DMS153 (cell line): Measurements from ENCODE around the gene IQCE.

Experiments
- DNase-seq: peaks from one replicate; lab custom pipeline; 2025; lab: John Stamatoyannopoulos, UW

Gene IQCE, protein sequence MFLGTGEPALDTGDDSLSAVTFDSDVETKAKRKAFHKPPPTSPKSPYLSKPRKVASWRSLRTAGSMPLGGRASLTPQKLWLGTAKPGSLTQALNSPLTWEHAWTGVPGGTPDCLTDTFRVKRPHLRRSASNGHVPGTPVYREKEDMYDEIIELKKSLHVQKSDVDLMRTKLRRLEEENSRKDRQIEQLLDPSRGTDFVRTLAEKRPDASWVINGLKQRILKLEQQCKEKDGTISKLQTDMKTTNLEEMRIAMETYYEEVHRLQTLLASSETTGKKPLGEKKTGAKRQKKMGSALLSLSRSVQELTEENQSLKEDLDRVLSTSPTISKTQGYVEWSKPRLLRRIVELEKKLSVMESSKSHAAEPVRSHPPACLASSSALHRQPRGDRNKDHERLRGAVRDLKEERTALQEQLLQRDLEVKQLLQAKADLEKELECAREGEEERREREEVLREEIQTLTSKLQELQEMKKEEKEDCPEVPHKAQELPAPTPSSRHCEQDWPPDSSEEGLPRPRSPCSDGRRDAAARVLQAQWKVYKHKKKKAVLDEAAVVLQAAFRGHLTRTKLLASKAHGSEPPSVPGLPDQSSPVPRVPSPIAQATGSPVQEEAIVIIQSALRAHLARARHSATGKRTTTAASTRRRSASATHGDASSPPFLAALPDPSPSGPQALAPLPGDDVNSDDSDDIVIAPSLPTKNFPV

DNA sequence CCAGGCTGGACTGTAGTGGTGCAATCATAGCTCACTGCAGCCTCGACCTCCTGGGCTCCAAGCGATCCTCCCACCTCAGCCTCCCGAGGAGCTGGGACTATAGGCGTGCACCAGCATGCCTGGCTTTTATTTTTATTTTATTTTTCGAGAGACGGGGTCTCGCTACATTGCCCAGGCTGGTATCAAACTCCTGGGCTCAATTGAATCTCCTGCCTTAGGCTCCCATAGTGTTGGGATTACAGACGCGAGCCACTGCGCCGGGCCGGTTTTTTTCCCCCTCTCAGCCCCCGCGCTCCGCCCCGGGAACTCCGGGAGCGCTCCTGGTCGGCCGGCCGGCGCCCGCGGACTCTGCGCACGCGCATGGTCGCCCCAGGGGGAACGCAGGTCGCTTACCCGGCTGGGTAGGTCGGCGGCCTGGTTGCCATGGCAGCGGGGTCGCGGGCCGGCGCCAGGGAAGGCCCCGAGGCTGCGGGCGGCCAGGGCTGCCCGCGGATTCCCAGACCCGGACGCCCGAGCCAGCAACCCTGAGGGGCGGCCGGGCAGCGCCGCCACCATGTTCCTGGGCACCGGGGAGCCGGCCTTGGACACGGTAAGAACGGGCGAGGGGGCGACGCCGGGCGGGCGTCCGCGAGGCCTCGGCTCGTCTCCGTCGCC lies at the start of gene IQCE:
Gene IQCE, plus strand, starts transcription at position 351 of the 654 bp plus-strand sequence. Its CDS starts 203 bp downstream, at position 554.
- peak; percentile 90 for DNase-seq

DNA sequence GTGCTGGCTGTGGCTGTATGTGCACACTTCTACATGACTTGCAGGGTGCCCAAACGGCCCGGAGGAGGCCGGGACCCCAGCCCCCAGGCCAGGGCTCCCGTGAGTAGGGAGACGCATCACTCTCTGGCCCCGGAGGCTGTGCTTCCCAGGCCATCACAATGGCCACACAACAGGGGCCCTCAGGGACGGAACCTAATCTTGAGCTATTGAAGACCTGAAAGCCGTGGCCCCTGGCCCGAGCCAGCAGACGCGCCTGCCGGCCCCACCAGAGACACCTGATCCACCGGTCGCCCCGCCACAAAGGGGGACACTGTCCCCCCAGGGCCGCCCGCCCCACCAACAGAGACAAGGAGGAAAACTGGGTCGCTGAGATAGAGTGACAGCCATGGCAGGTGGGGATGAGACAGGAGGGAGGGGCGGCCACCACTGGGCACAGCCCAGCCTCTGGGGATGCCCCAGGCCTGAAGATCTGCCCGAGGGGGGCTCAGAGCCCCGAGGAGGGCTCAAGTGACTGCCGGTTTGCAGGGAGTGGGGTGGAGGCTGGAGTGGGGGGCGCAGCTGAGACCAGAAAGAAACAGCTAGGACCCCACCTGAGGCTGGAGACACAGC lies 49.4 kb upstream of the IQCE start:
- DNase-seq = no peak

DNA sequence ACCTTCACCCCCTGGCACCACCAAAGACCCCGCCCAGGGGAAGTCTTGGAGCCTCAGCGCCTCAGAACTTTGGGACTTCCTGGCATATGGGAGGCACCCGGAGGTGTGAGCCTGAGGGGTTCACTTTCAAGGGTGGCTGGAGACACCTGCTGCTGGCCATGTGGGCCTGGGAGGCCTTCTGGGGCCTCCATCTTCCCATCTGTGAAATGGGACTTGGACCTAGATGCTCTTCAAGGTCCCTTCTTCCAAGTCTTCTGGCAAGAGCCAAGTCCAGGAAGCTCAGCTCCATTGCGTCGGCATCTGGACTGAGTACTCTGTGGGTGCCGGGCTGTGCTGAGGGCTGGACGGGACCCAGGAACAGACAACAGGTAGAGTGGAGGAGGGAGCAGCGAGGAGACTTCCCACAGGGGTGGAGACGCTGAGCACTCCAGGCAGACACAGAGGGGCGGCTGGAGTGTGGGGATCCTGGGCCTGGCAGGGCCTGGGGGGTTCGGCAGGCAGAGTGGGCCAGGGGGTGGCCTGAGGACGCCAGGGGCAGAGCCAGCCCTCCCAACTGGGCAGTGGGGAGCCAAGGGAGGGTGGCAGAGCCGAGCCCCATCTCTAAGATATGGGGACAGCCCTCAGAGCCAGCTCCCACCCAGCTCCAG lies 48.5 kb upstream of the IQCE start:
- no peak for DNase-seq

DNA sequence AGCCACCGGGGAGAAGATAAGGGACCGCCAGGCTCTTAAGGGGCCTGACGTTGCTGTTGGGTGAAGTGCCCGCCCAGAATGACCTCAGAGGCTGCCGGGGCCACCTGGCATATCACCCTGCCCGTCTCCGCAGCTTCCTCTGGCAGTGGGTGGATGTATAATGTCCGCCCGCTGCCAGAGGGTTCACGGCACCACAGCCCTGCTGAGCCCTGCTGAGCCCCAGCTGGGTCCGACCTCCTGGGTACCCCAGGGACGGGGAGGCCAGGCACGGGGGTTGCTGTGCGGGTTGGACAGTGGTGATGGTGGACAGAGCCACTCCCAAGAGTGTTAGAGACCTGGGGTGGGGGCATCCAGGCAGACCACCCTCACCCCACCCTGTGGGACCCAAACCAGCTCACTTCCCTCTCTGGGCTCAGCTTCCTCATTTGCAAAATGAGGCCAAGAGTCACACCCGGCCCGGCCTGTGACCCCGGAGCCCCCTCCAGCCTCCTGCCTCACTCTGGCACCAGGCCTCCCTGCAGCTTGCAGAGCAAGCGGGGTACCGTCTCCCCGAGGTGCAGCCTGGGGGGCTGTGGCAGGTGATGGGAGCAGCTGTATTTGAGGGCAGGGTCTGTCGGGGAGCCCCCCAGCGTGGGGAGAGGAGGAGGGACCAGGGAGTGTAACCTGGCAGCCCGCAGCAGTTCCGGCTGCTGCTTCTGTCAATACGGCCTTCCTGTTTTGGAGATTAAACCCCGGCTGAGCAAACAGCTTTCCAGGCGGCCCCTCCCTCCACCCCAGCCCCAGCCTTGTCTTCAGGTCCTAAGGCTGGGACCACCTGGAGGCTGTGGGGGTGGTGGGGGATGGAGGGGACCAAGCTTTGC lies 47.6 kb upstream of the IQCE start:
- DNase-seq = peak; percentile 81

DNA sequence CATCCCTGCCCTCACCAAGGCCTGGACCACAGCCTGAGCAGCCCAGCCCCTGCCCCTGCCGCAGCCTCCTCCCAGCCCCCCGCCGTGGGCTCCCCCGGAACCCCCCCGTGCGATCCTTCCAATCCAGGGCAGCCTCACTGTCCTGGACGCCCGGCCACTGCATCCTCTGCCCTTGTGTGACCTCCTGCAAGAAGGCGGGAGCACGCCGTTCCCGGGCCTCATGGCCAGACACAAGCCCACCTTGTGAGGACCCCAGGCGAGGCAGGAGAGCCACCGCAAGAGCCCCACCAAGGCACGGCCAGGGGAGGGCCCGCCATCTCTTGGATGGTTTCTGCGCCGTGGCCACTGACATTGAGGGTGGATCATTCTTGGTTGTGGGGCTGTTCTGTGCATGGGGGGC lies 47.0 kb upstream of the IQCE start:
- no peak for DNase-seq

DNA sequence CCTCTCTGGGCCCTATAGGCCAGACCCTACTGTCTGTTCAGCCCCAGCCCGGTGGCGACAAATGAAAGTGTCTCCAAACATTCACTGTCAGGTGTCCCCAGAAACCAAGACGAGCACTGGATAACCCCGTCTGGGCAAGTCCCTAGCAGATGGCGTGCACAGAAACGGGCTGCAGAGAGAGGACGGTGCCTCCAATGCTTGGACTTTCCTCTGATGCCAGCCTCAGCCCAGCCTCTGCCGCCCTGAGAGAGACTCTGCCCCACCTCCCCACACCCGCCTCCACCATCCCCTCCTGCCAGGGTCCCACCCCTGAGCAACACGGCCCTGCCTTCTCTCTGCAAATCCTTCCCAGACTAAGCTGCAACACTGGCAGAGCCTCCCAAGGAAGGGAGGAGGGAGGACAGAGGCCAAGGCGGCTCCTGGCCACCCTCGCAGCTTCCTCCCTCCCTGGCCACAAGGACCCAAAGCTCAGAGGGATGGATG lies 46.6 kb upstream of the IQCE start:
- peak; percentile 55 for DNase-seq

DNA sequence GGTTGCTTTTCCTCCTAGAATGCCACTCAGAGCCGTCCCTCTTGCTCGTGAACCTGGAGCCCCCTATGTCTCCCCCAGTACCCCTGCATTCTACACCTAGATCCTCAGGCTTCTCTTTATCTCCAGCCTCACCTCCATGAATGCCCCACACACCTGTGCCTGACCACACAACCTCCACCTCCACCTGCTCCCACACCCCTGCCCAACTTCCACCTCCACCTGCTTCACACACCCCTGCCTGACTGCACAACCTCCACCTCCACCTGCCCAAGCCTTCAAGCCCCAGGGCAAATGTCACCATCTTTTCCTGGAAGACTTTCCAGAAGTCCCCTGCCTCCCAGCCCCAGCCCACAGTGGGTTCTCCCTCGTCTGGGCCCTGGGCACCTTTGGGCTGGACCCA lies 46.1 kb upstream of the IQCE start:
- DNase-seq = peak; percentile 46

DNA sequence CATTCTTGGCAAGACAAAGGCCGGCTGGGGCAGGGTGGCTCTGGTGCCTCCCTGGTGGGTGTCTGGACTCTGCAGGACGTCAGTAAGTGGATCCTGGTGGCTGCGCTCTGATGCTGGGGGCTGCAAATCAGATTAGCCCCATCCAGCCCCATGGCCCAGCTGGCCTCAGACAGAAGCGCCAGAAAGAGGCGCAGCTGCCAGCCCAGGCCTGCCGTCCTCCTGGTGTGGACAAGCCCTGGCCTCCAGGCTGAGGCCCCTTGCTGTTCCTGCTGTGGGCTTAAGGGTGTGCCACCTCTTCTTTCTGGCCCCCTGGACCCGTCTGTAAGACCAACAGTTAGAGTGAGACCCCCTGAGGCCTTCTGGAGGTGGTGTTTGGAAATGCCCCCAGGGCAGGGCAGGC lies 45.1 kb upstream of the IQCE start:
- DNase-seq = no peak

DNA sequence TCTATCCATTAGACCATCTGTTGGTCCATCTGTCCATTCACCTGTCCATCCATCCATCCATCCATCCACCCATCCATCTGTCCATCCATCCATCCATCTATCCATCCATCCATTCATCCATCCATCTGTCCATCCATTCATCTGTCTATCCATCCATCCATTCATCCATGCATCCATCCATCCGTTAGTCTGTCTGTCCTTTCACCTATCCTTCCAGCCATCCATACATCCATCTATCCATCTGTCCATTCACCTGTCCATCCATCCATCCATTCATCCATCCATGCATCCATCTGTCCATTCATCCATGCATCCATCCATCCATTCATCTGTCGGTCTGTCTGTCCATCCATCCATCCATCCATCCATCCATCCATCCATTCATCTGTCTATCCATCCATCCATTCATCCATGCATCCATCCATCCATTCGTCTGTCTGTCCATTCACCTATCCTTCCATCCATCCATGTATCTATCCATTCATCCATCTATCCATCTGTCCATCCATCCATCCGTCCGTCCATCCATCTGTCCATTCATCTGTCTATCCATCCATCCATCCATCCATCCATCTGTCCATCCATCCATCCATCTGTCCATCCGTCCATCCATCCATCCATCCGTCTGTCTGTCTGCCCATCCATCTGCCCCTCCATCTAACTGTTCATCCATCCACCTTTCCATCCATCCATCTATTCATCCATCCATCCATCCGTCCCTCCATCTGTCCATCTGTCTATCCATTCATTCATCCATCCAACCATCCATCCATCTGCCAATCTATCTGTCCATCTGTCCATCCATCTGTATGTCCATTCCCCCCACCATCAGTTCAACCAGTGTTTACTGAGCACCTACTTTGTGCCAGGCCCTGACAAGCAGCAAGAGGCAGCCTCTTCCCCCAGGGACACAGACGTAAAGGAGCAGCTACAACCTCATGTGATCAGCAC lies 44.0 kb upstream of the IQCE start:
- DNase-seq = no peak

DNA sequence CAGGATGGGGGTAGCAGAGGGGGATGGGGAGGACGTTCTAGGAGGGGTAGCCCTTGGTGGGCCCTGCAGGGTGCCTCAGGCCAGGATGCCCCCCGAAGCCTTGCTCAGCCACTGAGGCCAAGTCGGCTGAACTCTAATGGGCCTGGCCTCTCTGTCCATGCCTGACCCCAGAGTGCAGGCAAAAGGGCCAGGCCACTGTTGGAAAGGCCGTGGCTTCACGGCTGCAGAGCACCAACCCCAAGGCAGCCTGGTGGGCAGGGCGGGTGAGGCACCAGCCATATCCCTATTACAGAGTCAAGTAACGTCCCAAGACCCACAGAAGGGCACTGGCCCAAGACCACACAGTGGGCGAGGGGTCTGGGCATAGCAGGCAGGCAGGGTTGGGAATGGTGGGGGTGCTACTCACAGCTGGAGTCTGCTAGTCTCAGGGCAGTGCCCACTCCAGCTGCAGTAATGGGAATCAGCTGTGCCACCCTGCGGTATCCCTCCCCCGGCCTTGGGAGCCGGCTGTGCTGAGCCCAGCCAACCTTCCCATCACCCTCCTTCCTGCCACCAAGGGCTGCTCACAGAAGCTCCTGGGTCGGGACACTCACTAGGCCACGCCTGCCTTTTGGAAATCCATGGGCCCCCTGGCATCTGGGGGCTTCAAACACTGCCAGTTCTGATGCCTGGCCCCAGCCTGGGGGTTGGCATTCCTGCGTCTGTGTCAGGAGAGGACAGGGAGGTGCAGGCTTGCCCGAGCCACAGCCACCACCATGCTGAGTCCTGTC lies 43.2 kb upstream of the IQCE start:
- no peak for DNase-seq

DNA sequence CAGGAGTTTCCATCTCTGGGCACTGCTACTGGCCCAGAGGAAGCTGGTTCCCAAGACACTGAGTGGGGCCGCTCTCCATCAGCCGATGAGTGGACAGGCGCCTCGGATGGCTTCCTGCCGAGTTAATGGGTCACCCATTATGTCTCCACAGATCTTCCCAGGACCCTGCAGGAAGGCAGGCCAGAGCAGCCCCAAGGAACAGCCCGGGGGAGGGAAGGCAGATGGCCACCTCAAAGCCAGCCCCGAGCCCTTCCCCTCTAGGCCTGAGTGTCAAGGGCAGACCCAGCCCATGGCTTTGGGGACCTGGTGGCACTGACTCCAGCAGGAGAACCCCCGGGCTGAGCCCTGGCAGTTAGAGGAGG lies 42.6 kb upstream of the IQCE start:
- DNase-seq = no peak

DNA sequence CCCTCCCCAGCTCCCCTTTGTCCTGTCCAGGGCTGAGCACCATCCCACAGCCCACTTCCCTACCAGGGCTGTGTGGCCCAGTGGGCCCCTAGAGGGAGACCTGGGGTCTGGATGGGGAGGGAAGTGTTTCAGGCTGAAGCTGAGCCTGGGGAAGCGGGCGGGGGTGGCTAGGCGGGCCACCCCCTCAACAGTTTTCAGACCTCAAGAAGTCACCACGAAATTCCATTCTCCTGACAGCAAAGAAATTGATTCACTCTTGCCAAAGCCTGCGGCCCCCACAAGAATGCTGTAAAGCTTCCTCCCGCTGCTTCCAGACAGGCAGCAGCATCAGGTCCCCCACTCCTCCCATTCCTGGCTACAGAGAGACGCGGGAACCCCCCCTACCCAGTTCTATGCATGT lies 41.8 kb upstream of the IQCE start:
- DNase-seq = no peak

DNA sequence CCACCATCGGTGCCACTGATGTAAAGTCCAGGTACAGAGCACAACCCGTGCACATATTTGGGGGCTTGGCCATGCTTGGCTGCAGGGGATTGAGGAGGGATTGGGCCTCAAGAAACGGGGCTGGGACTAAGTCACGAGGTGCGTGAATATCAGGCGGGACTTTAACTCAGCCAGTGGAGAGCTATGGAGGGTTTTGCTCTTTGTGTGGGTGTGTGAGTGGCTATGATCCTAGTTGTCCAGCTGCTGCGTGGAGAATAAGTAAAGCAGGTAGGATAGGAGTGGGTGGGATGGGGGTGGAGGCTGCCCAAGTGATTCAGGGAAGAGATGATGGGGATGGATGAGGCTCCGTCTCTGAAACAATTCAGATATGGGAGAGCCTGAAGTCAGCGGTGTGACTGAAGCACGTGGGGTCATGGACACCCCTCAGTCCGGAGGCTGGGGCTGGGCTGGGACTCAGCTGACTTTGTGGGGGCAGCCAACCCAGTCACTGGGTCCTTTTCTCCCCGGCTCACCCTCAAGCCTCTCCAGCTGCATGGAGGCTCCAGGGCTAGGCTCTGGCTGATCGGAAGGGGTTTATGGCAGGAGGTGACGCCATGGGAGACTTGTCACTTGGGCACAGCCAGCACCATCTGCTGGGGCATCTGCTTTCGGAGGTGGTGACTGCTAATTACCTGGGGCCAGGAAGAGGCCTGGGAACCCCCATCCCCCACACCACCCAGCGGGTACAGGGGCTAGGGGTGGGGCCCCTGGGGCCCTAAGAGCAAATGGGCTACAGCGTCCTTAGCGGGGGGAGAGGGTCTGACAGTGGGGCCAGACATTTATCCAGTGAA lies 40.9 kb upstream of the IQCE start:
- peak; percentile 82 for DNase-seq

DNA sequence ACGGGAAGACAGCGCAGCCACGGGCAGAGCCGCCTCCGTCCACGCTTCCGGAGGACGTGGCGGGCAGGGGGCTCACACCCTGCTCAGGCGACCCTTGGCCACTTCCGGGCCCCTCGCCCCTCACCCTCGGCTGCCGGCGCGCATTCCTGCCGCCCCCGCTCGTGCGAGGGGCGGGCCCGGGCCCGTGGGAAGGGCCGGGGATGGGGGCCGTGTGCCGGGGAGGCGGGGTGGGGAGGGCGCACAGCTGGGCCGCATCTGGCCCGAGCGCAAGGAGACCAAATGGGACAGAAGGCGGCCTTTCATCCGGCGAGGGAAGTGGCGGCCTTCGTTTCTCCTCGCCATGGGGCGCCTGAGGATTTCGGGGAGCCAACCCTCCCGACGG lies 40.1 kb upstream of the IQCE start:
- DNase-seq = no peak

DNA sequence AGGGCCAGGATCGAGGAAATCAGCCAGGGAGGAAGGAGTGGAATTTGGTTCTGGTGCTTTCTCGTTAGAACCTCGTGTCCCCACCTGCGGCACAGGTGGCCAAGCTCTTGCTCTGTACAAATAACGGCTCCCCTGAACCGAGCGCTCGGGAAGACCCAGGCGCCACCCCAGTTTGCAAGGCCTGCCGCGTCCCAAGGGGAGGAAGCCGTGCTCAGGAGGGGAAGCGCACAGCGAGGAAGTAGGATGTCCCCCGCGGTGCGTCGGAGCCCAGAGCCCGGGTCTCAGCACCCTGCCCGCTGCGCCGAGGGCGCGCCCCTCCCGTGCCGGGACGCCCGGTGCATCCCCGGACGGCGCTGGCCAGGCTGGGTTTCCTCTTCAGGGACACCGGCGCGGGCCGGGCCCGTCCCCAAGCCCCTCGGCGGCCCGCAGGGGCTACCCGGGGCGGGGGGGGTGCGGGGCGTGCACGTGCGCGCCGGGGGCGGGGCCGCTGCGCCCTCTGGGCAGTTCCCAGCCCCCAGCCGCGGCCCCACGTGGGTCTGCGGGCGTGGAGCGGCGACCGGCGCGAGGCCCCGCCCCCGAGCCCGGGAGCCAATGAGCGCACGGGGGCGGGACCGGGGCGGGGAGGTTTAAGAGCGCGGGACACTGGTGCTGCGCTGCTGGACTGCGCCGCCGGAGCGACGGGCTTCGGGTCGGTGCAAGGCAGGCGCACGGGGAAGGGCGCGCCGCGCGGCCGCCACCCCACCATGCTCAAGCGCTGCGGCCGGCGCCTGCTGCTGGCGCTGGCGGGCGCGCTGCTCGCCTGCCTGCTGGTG lies 39.5 kb upstream of the IQCE start, which contains the start of gene LFNG:
Gene LFNG, plus strand, starts transcription at position 656 of the 812 bp plus-strand sequence. Its CDS starts 88 bp downstream, at position 744.
- DNase-seq = peak; percentile 90

DNA sequence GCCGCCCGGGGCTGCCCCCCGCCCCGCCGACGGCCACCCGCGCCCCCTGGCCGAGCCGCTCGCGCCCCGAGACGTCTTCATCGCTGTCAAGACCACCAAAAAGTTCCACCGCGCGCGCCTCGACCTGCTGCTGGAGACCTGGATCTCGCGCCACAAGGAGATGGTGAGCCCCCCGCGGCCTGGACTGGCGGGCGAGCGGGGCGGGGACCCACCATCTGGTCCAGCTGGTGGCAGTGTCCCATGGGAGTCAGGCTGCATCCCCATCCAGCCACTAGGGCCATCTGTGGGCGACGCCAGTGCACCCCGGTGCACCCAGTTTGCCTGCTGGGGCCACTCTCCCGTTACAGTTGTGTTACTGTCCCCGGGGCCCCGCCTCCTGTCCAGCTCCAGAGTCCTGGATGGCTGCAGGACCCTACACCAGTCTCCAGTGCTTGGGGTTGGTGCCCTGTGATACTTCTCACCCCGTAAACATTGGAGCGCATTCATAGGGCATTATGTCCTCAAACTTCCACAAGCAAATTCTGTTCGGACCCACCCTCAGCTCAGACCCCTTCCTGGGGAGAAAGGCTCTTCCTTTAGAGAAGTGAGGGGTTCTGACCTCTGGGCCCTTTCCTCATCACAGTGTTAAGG lies 38.5 kb upstream of the IQCE start:
- DNase-seq = no peak
